GM20431 (cell line): ENCODE data around the gene SLC1A2.

Experiments used
- in situ Hi-C: fragments of 300-500 bp; cut with MseI, MboI; formaldehyde crosslinking; loops from one replicate; pipeline ENCODE4 v1.15.0; 2020; ENCODE audit warnings: low sequenced_read_pairs; ENCODE audit not compliant: unreplicated experiment

SLC1A2 gene

GRCh38 chr11:35414776-35415175 lies 4.6 kb downstream of the SLC1A2 start:
- in situ Hi-C loops: no loop called here

- in situ Hi-C loops: no loop called here
Observed at GRCh38 chr11:35414311-35414710, 5.0 kb downstream of the SLC1A2 start.

- in situ Hi-C loops: no loop called here
Observed at GRCh38 chr11:35413598-35413997, 5.8 kb downstream of the SLC1A2 start.

- in situ Hi-C loops: no loop called here
Observed at GRCh38 chr11:35412285-35412684, 7.1 kb downstream of the SLC1A2 start.

GRCh38 chr11:35407041-35407440 lies 12.3 kb downstream of the SLC1A2 start:
- in situ Hi-C loops: no loop called here

- in situ Hi-C loops: no loop called here
Observed at GRCh38 chr11:35404388-35404775, 15.0 kb downstream of the SLC1A2 start.

GRCh38 chr11:35403765-35404387 lies 15.5 kb downstream of the SLC1A2 start:
- in situ Hi-C loops: no loop called here

GRCh38 chr11:35402751-35403660 lies 16.4 kb downstream of the SLC1A2 start:
- in situ Hi-C loops: no loop called here

GRCh38 chr11:35398881-35399280 lies 20.5 kb downstream of the SLC1A2 start:
- in situ Hi-C loops: loop anchor here (10.0 to 25.0 kb wide), 2 partner anchors 474 to 812 kb away; no protein-coding TSS in a partner anchor

- in situ Hi-C loops: loop anchor here (10.0 to 25.0 kb wide), 2 partner anchors 470 to 808 kb away; no protein-coding TSS in a partner anchor
Observed at GRCh38 chr11:35394941-35395340, 24.4 kb downstream of the SLC1A2 start.

- in situ Hi-C loops: loop anchor here (10.0 to 25.0 kb wide), 2 partner anchors 468 to 806 kb away; no protein-coding TSS in a partner anchor
Observed at GRCh38 chr11:35393098-35393497, 26.3 kb downstream of the SLC1A2 start.

GRCh38 chr11:35391922-35392688 lies 27.3 kb downstream of the SLC1A2 start:
- in situ Hi-C loops: loop anchor here (10.0 to 25.0 kb wide), 2 partner anchors 467 to 805 kb away; no protein-coding TSS in a partner anchor

- in situ Hi-C loops: loop anchor here (10.0 to 25.0 kb wide), 2 partner anchors 466 to 804 kb away; no protein-coding TSS in a partner anchor
Observed at GRCh38 chr11:35390737-35391682, 28.3 kb downstream of the SLC1A2 start.

GRCh38 chr11:35389897-35390465 lies 29.4 kb downstream of the SLC1A2 start:
- in situ Hi-C loops: loop anchor here (10.0 to 25.0 kb wide), 2 partner anchors 465 to 803 kb away; no protein-coding TSS in a partner anchor

GRCh38 chr11:35389112-35389511 lies 30.2 kb downstream of the SLC1A2 start:
- in situ Hi-C loops: loop anchor here (25.0 kb wide), 1 partner anchor 802 kb away; no protein-coding TSS in a partner anchor

GRCh38 chr11:35388061-35388460 lies 31.3 kb downstream of the SLC1A2 start:
- in situ Hi-C loops: loop anchor here (25.0 kb wide), 1 partner anchor 801 kb away; no protein-coding TSS in a partner anchor

GRCh38 chr11:35387111-35387982 lies 32.0 kb downstream of the SLC1A2 start:
- in situ Hi-C loops: loop anchor here (25.0 kb wide), 1 partner anchor 800 kb away; no protein-coding TSS in a partner anchor
